Measurements from ENCODE around the gene BZW1. TPM values are rescaled to one million over a fixed set of nuclear protein-coding genes. Genes with fewer than 3 reads are reported as not detected.
A peak's percentile ranks its signal among the peaks of the same experiment; 100 is the strongest.

BZW1 gene
- total RNA-seq, 2 experiments from 2014 or later: 266 to 272 TPM

GRCh38 chr2:200779214-200779613 lies 32.5 kb upstream of the BZW1 start:
- H3K4me1 Mint-ChIP-seq: no peaks in the 10 kb centered on the region
- DNase-seq: no peak
- H3K9me3 Mint-ChIP-seq: peaks cover 2% of the 10 kb centered on the region
- POLR2A ChIA-PET: no interaction called here
- CTCF ChIA-PET: no interaction called here
- peaks cover 4% of the 10 kb centered on the region for H3K27me3 Mint-ChIP-seq
- H3K27ac Mint-ChIP-seq: no peak overlapping the region
- H3K4me3 Mint-ChIP-seq: no peak overlapping the region
- no peaks in the 10 kb centered on the region for H3K36me3 Mint-ChIP-seq (ENCODE audit: low read depth)

DNA sequence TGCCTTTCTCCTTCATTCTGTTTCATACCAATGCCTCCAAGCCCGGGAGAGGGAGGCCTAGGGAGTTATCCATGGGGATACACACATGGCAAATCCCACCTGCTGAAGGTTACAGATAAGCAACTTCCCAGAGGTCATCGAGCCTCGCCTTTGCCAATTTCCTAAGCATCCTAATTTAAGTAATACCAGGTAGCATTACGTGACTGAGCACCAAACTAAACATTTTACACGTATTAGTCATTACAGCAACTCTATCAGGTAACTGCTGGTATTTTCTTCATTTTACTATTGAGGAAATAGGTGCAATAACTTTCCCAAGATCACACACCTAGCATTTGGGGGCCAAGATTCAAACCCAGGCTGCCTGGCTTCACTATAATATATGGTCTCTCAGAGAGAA lies 30.1 kb upstream of the BZW1 start:
- Mint-ChIP-seq H3K27me3 (peaks cover 2% of the 10 kb centered on the region), H3K36me3 (ENCODE audit: low read depth) (no peaks in the 10 kb centered on the region), H3K4me1 (peaks cover 4% of the 10 kb centered on the region), H3K9me3 (no peaks in the 10 kb centered on the region), H3K27ac (no peak overlapping the region), H3K4me3 (no peak overlapping the region)
- POLR2A ChIA-PET: no interaction called here
- DNase-seq: no peak
- CTCF ChIA-PET: no interaction called here

DNA sequence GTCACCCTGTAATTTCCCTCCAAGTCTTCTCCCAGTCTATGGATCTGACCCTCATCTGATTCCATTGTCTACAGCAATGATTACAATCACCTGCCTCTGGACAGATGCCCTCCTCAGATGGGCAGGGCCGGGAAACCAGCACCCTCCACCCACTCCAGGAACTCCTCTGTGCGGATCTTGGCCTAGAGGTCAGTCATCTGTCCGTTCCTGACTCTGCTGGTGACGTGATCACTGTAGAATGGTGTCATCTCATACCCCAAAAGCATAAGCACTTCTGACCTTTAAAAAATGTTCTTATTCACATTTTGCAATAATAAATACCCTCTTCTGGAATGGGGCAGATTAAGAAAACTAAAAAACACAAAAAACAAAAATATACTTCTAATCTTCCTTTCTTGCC lies 29.5 kb upstream of the BZW1 start:
- H3K4me1 Mint-ChIP-seq: peaks cover 9% of the 10 kb centered on the region
- ChIA-PET CTCF (no interaction called here), POLR2A (no interaction called here)
- H3K4me3 Mint-ChIP-seq: no peak overlapping the region
- DNase-seq: no peak
- no peak overlapping the region for H3K27ac Mint-ChIP-seq
- no peaks in the 10 kb centered on the region for H3K36me3 Mint-ChIP-seq (ENCODE audit: low read depth)
- H3K9me3 Mint-ChIP-seq: no peaks in the 10 kb centered on the region
- peaks cover 2% of the 10 kb centered on the region for H3K27me3 Mint-ChIP-seq

GRCh38 chr2:200784215-200784614 lies 27.5 kb upstream of the BZW1 start:
- H3K36me3 Mint-ChIP-seq (ENCODE audit: low read depth): no peaks in the 10 kb centered on the region
- no peaks in the 10 kb centered on the region for H3K9me3 Mint-ChIP-seq
- POLR2A ChIA-PET: interaction anchor here (0.8 kb wide), 1 partner anchor 79 kb away, joined by 3 read pairs; no protein-coding TSS in a partner anchor
- no peak overlapping the region for H3K27ac Mint-ChIP-seq
- peaks cover 2% of the 10 kb centered on the region for H3K27me3 Mint-ChIP-seq
- DNase-seq: no peak
- CTCF ChIA-PET: no interaction called here
- peaks cover 21% of the 10 kb centered on the region for H3K4me1 Mint-ChIP-seq
- H3K4me3 Mint-ChIP-seq: no peak overlapping the region

DNA sequence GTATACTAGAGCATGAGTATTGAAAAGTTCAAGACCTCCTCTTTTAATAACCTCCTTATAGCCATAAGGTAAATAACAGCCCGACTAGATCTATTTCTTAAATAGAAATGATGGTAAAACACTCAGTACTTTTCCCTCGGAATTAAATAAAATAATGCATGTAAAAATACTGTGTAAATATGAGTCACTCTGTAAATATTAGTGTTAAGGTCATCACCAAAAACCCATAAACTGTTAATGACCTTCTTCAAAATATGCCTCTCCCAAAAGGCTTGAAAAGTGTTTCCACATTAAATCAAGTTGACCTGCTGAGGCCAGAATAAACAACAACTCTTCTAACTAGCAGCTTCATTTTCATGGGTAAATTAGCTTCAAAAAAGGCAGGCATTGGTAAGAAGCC lies 25.3 kb upstream of the BZW1 start:
- Mint-ChIP-seq H3K36me3 (ENCODE audit: low read depth) (no peaks in the 10 kb centered on the region), H3K27ac (no peak overlapping the region), H3K9me3 (no peaks in the 10 kb centered on the region), H3K4me1 (peaks cover 21% of the 10 kb centered on the region), H3K27me3 (peaks cover 4% of the 10 kb centered on the region), H3K4me3 (no peak overlapping the region)
- CTCF ChIA-PET: no interaction called here
- POLR2A ChIA-PET: interaction anchor here (0.6 kb wide), 1 partner anchor 328 kb away, joined by 3 read pairs; no protein-coding TSS in a partner anchor
- no peak for DNase-seq

DNA sequence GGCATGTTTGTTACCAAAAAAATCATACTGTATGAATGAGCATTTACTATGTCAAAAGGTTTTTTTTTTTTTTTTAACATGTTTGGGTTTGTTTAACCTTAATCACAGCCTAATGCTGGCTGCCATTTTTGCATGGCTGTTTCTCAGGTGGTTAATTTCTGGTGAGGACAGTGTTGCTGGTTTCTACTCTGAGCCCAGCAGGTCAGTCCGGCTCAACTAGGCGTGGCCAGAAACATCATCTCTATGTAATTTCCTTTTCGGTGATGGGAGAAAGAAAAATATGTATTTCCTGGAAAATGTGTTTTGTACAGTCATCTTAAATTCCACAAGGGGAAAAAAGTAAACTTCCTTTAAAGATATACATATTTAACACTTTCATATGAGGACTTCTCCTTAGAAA lies 24.9 kb upstream of the BZW1 start:
- H3K27me3 Mint-ChIP-seq: peaks cover 5% of the 10 kb centered on the region
- no peak for DNase-seq
- POLR2A ChIA-PET: interaction anchor here (0.6 kb wide), 1 partner anchor 328 kb away, joined by 3 read pairs; no protein-coding TSS in a partner anchor
- CTCF ChIA-PET: no interaction called here
- no peaks in the 10 kb centered on the region for H3K9me3 Mint-ChIP-seq
- H3K4me3 Mint-ChIP-seq: no peak overlapping the region
- H3K36me3 Mint-ChIP-seq (ENCODE audit: low read depth): no peaks in the 10 kb centered on the region
- no peak overlapping the region for H3K27ac Mint-ChIP-seq
- peaks cover 21% of the 10 kb centered on the region for H3K4me1 Mint-ChIP-seq

DNA sequence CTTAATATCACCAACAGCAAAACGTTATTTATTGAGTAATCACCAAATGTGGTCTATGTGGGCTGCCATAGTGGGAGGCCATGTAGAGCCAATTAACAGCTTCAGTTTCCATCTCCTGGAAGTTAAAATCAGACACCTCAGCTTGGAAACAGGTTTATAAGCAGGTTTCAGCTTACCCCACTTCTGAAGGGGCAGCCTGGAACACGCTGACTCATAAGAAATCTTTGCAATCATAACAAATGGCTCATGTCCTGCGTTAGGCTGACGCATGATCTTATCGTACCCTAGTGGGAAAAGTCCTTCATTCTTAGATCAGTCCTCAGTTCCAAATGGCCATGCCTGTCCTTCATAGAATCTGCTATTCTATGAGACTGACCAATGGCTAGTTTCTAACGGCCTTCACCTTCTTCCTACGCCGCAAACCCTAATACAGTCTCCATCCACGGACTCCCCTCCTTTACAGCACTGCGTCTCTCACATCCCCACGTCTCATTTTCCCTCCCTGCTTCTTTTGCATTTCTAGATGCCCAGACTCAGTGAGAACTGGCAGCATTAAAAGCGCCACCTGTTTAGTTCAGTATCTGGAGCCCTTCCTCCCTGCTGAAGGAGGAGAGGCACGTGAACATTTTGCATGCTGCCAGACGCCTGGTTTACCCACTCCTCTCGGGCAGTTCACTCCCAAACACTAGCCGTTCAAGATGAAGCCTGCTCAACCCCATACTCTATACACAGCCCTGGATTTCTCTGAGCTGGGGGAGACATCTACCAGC lies 24.2 kb upstream of the BZW1 start:
- peak overlapping the region; percentile 45 for H3K27ac Mint-ChIP-seq

GRCh38 chr2:200788121-200788718 lies 23.5 kb upstream of the BZW1 start:
- CTCF ChIA-PET: interaction anchor here (0.9 kb wide), 1 partner anchor 75 kb away, joined by 3 read pairs; no protein-coding TSS in a partner anchor
- POLR2A ChIA-PET: no interaction called here
- H3K36me3 Mint-ChIP-seq (ENCODE audit: low read depth): no peaks in the 10 kb centered on the region
- peaks cover 9% of the 10 kb centered on the region for H3K27me3 Mint-ChIP-seq
- H3K4me1 Mint-ChIP-seq: peaks cover 21% of the 10 kb centered on the region
- no peak overlapping the region for H3K4me3 Mint-ChIP-seq
- no peak for DNase-seq
- H3K27ac Mint-ChIP-seq: no peak overlapping the region
- H3K9me3 Mint-ChIP-seq: no peaks in the 10 kb centered on the region

More for the DNA sequence above, 24.2 kb upstream of the BZW1 start:
- Mint-ChIP-seq H3K4me3 (no peak overlapping the region), H3K27me3 (peaks cover 7% of the 10 kb centered on the region), H3K9me3 (no peaks in the 10 kb centered on the region), H3K36me3 (ENCODE audit: low read depth) (no peaks in the 10 kb centered on the region), H3K4me1 (peaks cover 21% of the 10 kb centered on the region)
- DNase-seq: peak; percentile 20
- ChIA-PET CTCF (interaction anchor here (0.9 kb wide), 1 partner anchor 74 kb away, joined by 3 read pairs; no protein-coding TSS in a partner anchor), POLR2A (no interaction called here)

DNA sequence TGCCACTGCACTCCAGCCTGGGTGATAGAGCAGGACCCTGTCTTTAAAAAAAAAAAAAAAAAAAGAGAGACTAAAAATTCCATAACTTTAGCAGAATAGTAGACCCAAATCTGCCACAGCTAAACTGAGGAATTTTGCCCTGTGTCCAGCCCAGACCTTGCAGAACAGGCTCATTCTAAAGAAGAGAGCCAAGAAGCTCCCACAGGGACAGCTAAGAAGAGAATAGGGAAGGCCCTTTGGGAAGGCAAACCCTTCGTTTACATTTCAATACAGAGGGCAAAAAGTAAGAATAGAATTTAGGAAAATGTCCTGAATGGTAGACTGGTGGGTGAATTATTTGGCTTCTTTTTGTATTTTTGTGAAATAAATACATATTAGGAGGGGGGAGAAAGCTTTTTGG lies 21.5 kb upstream of the BZW1 start:
- Mint-ChIP-seq H3K27ac (no peak overlapping the region), H3K27me3 (peaks cover 7% of the 10 kb centered on the region), H3K36me3 (ENCODE audit: low read depth) (no peaks in the 10 kb centered on the region), H3K4me1 (peaks cover 21% of the 10 kb centered on the region), H3K4me3 (no peak overlapping the region), H3K9me3 (no peaks in the 10 kb centered on the region)
- POLR2A ChIA-PET: interaction anchor here (1.0 kb wide), 1 partner anchor 74 kb away, joined by 3 read pairs; the partner anchor contains the start of gene CLK1
- DNase-seq: no peak
- CTCF ChIA-PET: interaction anchor here (0.7 kb wide), 1 partner anchor 1380 kb away, joined by 3 read pairs; no protein-coding TSS in a partner anchor

GRCh38 chr2:200791905-200792304 lies 19.8 kb upstream of the BZW1 start:
- CTCF ChIA-PET: no interaction called here

DNA sequence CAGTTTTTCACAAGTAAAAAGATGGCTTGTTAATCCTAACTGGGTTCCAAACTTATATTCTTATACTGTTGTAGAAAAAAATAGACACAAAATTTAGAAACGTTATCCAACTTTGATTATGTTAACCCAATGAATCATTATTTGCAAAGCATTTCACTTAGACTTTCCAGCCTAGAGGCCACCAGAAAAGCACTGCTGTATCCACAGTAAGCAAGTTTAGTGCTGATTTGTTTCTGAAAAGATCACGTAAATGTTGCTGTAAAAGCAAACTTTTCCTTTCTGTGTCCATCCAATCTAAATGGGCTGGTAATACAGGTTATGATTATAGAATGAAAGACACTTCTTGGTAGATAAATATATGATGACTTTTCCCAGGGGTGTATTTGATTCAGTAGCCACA lies 17.6 kb upstream of the BZW1 start:
- H3K4me1 Mint-ChIP-seq: peaks cover 4% of the 10 kb centered on the region
- no peak for DNase-seq
- CTCF ChIA-PET: no interaction called here
- H3K9me3 Mint-ChIP-seq: no peaks in the 10 kb centered on the region
- H3K4me3 Mint-ChIP-seq: no peak overlapping the region
- POLR2A ChIA-PET: no interaction called here
- H3K27me3 Mint-ChIP-seq: peaks cover 7% of the 10 kb centered on the region
- H3K36me3 Mint-ChIP-seq (ENCODE audit: low read depth): no peaks in the 10 kb centered on the region
- H3K27ac Mint-ChIP-seq: no peak overlapping the region

More at GRCh38 chr2:200791905-200792304, 19.8 kb upstream of the BZW1 start:
- no peaks in the 10 kb centered on the region for H3K36me3 Mint-ChIP-seq (ENCODE audit: low read depth)
- no peak overlapping the region for H3K27ac Mint-ChIP-seq
- POLR2A ChIA-PET: no interaction called here
- H3K4me1 Mint-ChIP-seq: peaks cover 14% of the 10 kb centered on the region
- no peak for DNase-seq
- H3K27me3 Mint-ChIP-seq: peaks cover 7% of the 10 kb centered on the region
- H3K9me3 Mint-ChIP-seq: no peaks in the 10 kb centered on the region
- H3K4me3 Mint-ChIP-seq: no peak overlapping the region

- Mint-ChIP-seq H3K27ac (no peak overlapping the region), H3K36me3 (ENCODE audit: low read depth) (no peaks in the 10 kb centered on the region), H3K9me3 (no peaks in the 10 kb centered on the region), H3K4me3 (no peak overlapping the region), H3K4me1 (peaks cover 4% of the 10 kb centered on the region), H3K27me3 (peaks cover 7% of the 10 kb centered on the region)
- no peak for DNase-seq
- ChIA-PET CTCF (no interaction called here), POLR2A (interaction anchor here (1.3 kb wide), 1 partner anchor 16 kb away, joined by 4 read pairs; the partner anchor contains the start of gene BZW1)
These were observed 16.7 kb upstream of the BZW1 start for GRCh38 chr2:200795028-200795440.

- ChIA-PET CTCF (no interaction called here), POLR2A (no interaction called here)
- peaks cover 4% of the 10 kb centered on the region for H3K27me3 Mint-ChIP-seq
- DNase-seq: no peak
- peaks cover under 1% of the 10 kb centered on the region for H3K36me3 Mint-ChIP-seq (ENCODE audit: low read depth)
- peaks cover under 1% of the 10 kb centered on the region for H3K9me3 Mint-ChIP-seq
- peaks cover 4% of the 10 kb centered on the region for H3K4me1 Mint-ChIP-seq
- H3K4me3 Mint-ChIP-seq: no peak overlapping the region
- no peak overlapping the region for H3K27ac Mint-ChIP-seq
These were observed 15.1 kb upstream of the BZW1 start for GRCh38 chr2:200796561-200796960.
